IPS-15b (cell line): ENCODE results near the gene CES5A.
"Not testable (repeated sequence)": the region's sequence is repeated elsewhere in the genome, so short reads cannot be mapped to it uniquely, and the experiment has no call there.

Experiments
- H3K27me3 ChIP-seq: one replicate; pipeline ENCODE4 v1.6.1; 2013; ENCODE audit warnings: low read length; ENCODE audit not compliant: control insufficient read depth, insufficient read depth
- H3K36me3 ChIP-seq: one replicate; pipeline ENCODE4 v1.6.1; 2013; ENCODE audit warnings: low read length; ENCODE audit not compliant: control insufficient read depth, insufficient read depth
- H3K4me1 ChIP-seq: one replicate; pipeline ENCODE4 v1.6.1; 2013; ENCODE audit warnings: mild to moderate bottlenecking, low read length; ENCODE audit not compliant: control insufficient read depth, insufficient read depth
- H3K4me3 ChIP-seq: one replicate; pipeline ENCODE4 v1.5.1; 2013; ENCODE audit warnings: low read depth, low read length
- H3K9ac ChIP-seq: one replicate; pipeline ENCODE4 v1.6.1; 2013; ENCODE audit warnings: low read depth, mild to moderate bottlenecking, low read length
- H3K9me3 ChIP-seq: one replicate; pipeline ENCODE4 v1.6.1; 2013; ENCODE audit warnings: mild to moderate bottlenecking, low read length; ENCODE audit not compliant: control insufficient read depth, insufficient read depth

Gene CES5A

GRCh38 chr16:55871411-55872038 lies 3.6 kb downstream of the CES5A start:
- Histone ChIP-seq H3K4me3 (no peak overlapping the region), H3K36me3 (no peaks in the 10 kb centered on the region), H3K4me1 (no peaks in the 10 kb centered on the region), H3K27me3 (no peaks in the 10 kb centered on the region), H3K9ac (no peak overlapping the region), H3K9me3 (peaks cover 2% of the 10 kb centered on the region)

DNA sequence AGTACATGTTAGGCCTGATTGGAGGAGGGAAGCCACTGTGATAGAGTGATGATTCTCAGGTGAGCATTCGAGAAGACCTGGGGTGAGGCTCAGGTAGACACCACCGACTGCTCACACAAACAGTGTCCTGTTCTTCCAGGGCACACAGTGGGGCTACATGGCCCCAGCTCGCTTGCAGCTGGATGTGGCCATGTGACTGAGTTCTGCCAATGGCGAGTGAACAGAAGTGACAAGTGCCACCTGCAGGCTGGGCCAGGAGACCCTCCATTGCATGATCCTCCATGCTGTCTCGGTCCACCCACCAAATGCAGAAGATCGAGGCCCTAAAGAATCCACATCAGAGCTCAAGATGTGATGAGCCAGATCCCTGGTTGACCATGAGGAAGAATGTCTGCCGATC lies 6.2 kb downstream of the CES5A start:
- no peak overlapping the region for H3K4me3 ChIP-seq
- H3K9me3 ChIP-seq: peaks cover 2% of the 10 kb centered on the region
- H3K27me3 ChIP-seq: no peaks in the 10 kb centered on the region
- no peaks in the 10 kb centered on the region for H3K36me3 ChIP-seq
- H3K4me1 ChIP-seq: no peaks in the 10 kb centered on the region
- H3K9ac ChIP-seq: no peak overlapping the region

DNA sequence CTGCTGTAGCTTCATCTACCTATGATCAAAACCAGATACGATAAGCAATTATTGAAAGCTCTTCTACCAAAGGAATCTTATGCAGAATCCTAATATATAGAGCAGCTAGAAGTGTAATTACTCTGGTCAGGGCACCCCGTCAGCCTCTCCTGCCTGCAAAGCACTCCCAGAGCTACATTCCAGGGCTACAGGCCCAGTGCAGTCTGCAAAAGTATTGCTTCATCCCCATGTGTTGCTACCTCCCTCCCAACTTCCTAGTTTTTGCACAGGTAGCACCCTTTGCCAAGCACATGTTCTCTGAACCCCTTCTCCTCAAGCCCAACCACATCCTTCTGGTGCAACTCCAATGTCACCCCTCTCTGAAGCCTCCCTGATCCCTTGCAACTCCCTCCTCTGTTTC lies 7.0 kb downstream of the CES5A start:
- Histone ChIP-seq H3K36me3 (no peaks in the 10 kb centered on the region), H3K9me3 (peaks cover under 1% of the 10 kb centered on the region), H3K4me1 (no peaks in the 10 kb centered on the region), H3K4me3 (no peak overlapping the region), H3K27me3 (no peaks in the 10 kb centered on the region), H3K9ac (no peak overlapping the region)

DNA sequence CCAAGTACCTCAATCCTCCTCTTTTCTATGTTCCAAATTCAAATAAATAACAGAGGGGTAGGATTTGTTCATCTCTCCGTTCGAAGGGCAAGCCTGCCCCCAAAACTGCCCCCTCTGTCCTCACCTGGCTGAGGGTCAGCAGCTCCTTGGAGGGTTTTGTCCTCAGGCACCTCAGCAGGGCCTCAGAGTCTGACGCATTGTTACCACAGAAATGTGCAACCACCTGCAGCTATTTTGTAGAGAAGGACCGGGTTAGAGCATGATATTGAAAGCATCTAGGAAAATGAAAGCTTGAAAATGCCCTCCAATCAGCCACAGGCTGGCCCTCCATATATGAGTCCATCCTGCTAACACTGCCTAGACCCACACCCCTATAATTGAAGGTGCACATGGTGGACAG lies 13.9 kb downstream of the CES5A start:
- H3K27me3 ChIP-seq: peaks cover 2% of the 10 kb centered on the region
- H3K36me3 ChIP-seq: no peaks in the 10 kb centered on the region
- no peaks in the 10 kb centered on the region for H3K4me1 ChIP-seq
- H3K9me3 ChIP-seq: no peaks in the 10 kb centered on the region
- no peak overlapping the region for H3K9ac ChIP-seq
- no peak overlapping the region for H3K4me3 ChIP-seq

DNA sequence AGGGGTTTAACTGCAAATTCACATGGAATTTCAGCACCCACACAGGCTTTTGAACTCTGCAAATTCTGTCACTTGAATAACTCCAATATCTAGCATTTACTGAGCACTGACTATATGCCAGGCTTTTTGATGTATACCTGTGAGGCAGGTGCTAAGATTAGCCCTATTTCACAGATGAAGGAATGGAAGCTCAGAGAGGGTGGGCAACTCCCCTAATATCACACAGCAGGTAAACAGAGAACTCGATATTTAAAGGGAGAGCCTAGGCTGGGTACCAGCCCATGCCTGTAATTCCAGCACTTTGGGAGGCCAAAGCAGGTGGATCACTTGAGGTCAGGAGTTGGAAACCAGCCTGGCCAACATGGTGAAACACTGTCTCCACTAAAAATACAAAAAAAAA lies 17.5 kb downstream of the CES5A start:
- not testable (repeated sequence) for H3K4me3 ChIP-seq, H3K9me3 ChIP-seq, H3K27me3 ChIP-seq, H3K4me1 ChIP-seq, H3K9ac ChIP-seq, H3K36me3 ChIP-seq

GRCh38 chr16:55856950-55857349 lies 18.2 kb downstream of the CES5A start:
- Histone ChIP-seq H3K9ac (no peak overlapping the region), H3K4me1 (no peaks in the 10 kb centered on the region), H3K9me3 (no peaks in the 10 kb centered on the region), H3K27me3 (peaks cover 2% of the 10 kb centered on the region), H3K4me3 (no peak overlapping the region), H3K36me3 (no peaks in the 10 kb centered on the region)

- Histone ChIP-seq H3K27me3 (no peaks in the 10 kb centered on the region), H3K36me3 (no peaks in the 10 kb centered on the region), H3K4me1 (no peaks in the 10 kb centered on the region), H3K4me3 (no peak overlapping the region), H3K9me3 (no peaks in the 10 kb centered on the region), H3K9ac (no peak overlapping the region)
Observed at GRCh38 chr16:55853114-55853513, 22.1 kb downstream of the CES5A start.

- no peaks in the 10 kb centered on the region for H3K27me3 ChIP-seq
- no peak overlapping the region for H3K9ac ChIP-seq
- no peak overlapping the region for H3K4me3 ChIP-seq
- H3K9me3 ChIP-seq: no peaks in the 10 kb centered on the region
- H3K36me3 ChIP-seq: no peaks in the 10 kb centered on the region
- no peaks in the 10 kb centered on the region for H3K4me1 ChIP-seq
Observed at GRCh38 chr16:55849536-55849935, 25.6 kb downstream of the CES5A start.

GRCh38 chr16:55846598-55847346 lies 28.4 kb downstream of the CES5A start:
- no peaks in the 10 kb centered on the region for H3K36me3 ChIP-seq

GRCh38 chr16:55843105-55843395 lies 32.1 kb downstream of the CES5A start:
- Histone ChIP-seq H3K4me1 (no peaks in the 10 kb centered on the region), H3K36me3 (no peaks in the 10 kb centered on the region), H3K4me3 (no peak overlapping the region), H3K9me3 (no peaks in the 10 kb centered on the region), H3K9ac (no peak overlapping the region), H3K27me3 (no peaks in the 10 kb centered on the region)

More at GRCh38 chr16:55846598-55847346, 28.4 kb downstream of the CES5A start:
- Histone ChIP-seq H3K9ac (no peak overlapping the region), H3K4me1 (no peaks in the 10 kb centered on the region), H3K27me3 (no peaks in the 10 kb centered on the region), H3K4me3 (no peak overlapping the region), H3K9me3 (no peaks in the 10 kb centered on the region)

- no peaks in the 10 kb centered on the region for H3K36me3 ChIP-seq
Observed at GRCh38 chr16:55842369-55843104, 32.6 kb downstream of the CES5A start.

GRCh38 chr16:55839115-55839514 lies 36.1 kb downstream of the CES5A start:
- no peak overlapping the region for H3K9ac ChIP-seq
- H3K36me3 ChIP-seq: no peaks in the 10 kb centered on the region
- H3K9me3 ChIP-seq: no peaks in the 10 kb centered on the region
- no peak overlapping the region for H3K4me3 ChIP-seq
- H3K4me1 ChIP-seq: no peaks in the 10 kb centered on the region
- H3K27me3 ChIP-seq: no peaks in the 10 kb centered on the region

More at GRCh38 chr16:55842369-55843104, 32.6 kb downstream of the CES5A start:
- H3K9me3 ChIP-seq: no peaks in the 10 kb centered on the region
- H3K27me3 ChIP-seq: no peaks in the 10 kb centered on the region
- no peak overlapping the region for H3K9ac ChIP-seq
- no peaks in the 10 kb centered on the region for H3K4me1 ChIP-seq
- no peak overlapping the region for H3K4me3 ChIP-seq
